Loucy (cell line): ENCODE data around the gene SDR42E2.

ENCODE experiments used
- CTCF ChIP-seq: fragments of 200-600 bp; sonication (generic); conservative IDR thresholded peaks from 2 replicates; pipeline ENCODE4 v1.5.1; 2014; ENCODE audit warnings: mild to moderate bottlenecking, antibody characterized with exemption, low read length
- EZH2phosphoT487 ChIP-seq: fragments of 200-600 bp; IDR thresholded peaks from 2 replicates; pipeline ENCODE4 v1.6.1; 2018; ENCODE audit warnings: antibody characterized with exemption, mild to moderate bottlenecking, moderate library complexity, borderline replicate concordance

DNA sequence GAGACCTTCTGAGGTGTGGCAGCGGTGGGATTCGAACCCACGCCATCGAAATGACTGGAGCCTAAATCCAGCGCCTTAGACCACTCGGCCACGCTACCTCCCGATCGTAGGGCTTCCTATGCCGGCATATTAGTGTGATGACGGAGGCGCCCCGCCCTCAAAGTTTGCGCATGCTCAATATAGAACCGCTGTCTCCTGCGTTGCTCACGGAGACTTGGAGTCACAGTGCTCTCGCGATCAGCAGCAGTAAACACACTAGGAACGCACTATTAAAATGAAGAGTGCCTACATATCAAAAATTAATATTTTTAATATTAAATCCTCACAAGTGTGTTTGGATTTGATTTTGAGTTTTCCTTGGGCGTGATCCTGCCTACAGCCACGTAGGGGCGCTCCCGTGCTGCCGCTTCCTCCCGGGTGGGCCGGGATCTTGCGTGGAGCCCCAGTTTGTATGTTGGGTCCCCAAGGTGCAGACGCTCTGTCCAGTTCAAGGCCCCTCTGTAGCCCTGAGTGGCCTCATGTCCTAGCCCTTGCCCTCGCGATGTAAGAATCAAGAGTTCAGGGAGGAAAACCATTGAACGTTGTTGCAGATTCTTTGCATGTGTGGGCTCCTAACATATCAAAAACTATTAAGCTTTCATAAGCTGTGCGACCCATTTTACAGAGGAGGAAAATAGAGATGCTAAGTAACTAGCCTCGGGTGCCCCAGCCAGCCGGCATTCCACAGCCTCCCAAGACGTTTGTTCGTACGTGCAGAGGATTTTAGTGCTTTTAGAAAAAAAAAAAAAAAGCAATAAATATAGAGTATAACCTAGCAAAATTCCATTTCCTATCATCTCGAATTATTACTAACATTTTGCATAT lies 33.6 kb downstream of the SDR42E2 start:
- peak; percentile 77 for TF ChIP-seq CTCF
- no peak for TF ChIP-seq EZH2phosphoT487
